ENCODE data around the gene CDHR1. TPM values are rescaled to one million over a fixed set of nuclear protein-coding genes. Genes with fewer than 3 reads are reported as not detected.

Gene CDHR1
- total and polyA plus RNA-seq, 2 of the 8 experiments (the other 6 are each of a cell fraction or from before 2014, with no cell fraction given), result 3.9 to 10.5 TPM

- no peak for TF ChIP-seq EZH2 (IDR thresholded peaks at IDR 0.05; ENCODE audit: low read depth, low read length, severe bottlenecking)
- no peak for TF ChIP-seq CEBPB (IDR thresholded peaks at IDR 0.05; ENCODE audit: low read depth, low read length)
- no peak for TF ChIP-seq TCF12 (IDR thresholded peaks at IDR 0.05; ENCODE audit: low read depth, low read length)
- no peak for TF ChIP-seq E2F6 (IDR thresholded peaks at IDR 0.05)
- TF ChIP-seq TAF7 (optimal IDR thresholded peaks at IDR 0.05; ENCODE audit: borderline replicate concordance, low read depth, low read length), result no peak
- TF ChIP-seq BACH1 (IDR thresholded peaks at IDR 0.05; ENCODE audit: low read length), result no peak
These were observed 13.7 kb downstream of the CDHR1 start (continued) for GRCh38 chr10:84208023-84208422.

All from H1 (cell line).